ENCODE measurements around the gene TSPEAR.
"Not testable (repeated sequence)": the region's sequence is repeated elsewhere in the genome, so short reads cannot be mapped to it uniquely, and the experiment has no call there.

DNA sequence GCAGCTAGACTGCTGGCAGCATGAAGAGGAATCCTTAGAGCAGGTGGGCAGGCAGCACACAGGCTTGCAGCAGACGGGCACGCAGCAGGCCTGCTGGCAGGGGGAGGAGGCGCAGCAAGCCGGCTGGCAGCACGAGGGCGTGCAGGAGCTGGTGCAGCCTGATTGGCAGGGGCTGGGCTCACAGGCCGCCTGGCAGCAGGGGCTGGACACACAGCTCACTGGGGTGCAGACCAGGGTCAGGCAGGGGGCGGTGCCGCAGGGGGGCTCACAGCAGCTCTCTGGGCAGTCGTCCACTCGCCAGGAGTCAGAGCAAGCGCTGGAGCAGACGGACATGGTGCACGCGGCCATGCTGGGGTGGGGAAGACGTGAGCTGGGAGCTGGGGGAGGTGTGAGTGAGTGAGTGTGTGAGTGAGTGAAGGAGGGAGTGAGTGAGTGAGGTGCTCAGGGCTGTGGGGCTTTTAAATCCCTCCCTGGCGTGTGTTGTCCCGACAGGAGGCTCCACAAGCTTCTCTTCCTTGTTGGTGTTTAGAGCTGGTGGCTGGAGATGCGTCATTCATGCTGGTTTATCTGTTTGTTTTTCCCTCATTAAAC, 131.0 kb downstream of the TSPEAR start, which contains the start of gene KRTAP10-5:
- TF ChIP-seq, protein P1, sequence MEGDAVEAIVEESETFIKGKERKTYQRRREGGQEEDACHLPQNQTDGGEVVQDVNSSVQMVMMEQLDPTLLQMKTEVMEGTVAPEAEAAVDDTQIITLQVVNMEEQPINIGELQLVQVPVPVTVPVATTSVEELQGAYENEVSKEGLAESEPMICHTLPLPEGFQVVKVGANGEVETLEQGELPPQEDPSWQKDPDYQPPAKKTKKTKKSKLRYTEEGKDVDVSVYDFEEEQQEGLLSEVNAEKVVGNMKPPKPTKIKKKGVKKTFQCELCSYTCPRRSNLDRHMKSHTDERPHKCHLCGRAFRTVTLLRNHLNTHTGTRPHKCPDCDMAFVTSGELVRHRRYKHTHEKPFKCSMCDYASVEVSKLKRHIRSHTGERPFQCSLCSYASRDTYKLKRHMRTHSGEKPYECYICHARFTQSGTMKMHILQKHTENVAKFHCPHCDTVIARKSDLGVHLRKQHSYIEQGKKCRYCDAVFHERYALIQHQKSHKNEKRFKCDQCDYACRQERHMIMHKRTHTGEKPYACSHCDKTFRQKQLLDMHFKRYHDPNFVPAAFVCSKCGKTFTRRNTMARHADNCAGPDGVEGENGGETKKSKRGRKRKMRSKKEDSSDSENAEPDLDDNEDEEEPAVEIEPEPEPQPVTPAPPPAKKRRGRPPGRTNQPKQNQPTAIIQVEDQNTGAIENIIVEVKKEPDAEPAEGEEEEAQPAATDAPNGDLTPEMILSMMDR (IDR thresholded peaks at IDR 0.05; ENCODE audit: low read depth, low read length, poor library complexity, severe bottlenecking) = not testable (repeated sequence)
- TF ChIP-seq EZH2phosphoT487 (IDR thresholded peaks at IDR 0.05; ENCODE audit: borderline replicate concordance, low read length) = not testable (repeated sequence)

Data from DOHH2 (cell line).